Keratinocyte (primary cell): Measurements from ENCODE around the gene OR10H2. TPM values are rescaled to one million over a fixed set of nuclear protein-coding genes. Genes with fewer than 3 reads are reported as not detected.

ENCODE experiments used
- DNase-seq: peaks from one replicate; pipeline ENCODE4 v3.0.0-alpha.2; 2011; ENCODE audit warnings: low read depth, missing footprints, low spot score
- FAIRE-seq: peaks from 2 replicates; lab custom pipeline; 2011; peaks lifted over from hg19 to GRCh38; lab: Jason Lieb, UNC
- H2AFZ ChIP-seq: 2 replicates; pipeline ENCODE4 v1.6.0; 2012; ENCODE audit warnings: low read length, control low read depth, inconsistent platforms; ENCODE audit not compliant: control insufficient read depth
- H3K27ac ChIP-seq: 2 replicates; pipeline ENCODE4 v1.5.1; 2011; ENCODE audit warnings: low read length; ENCODE audit not compliant: control insufficient read depth, insufficient read depth
- H3K27me3 ChIP-seq: 3 replicates; pipeline ENCODE4 v1.6.0; 2011; ENCODE audit warnings: low read length; ENCODE audit not compliant: control insufficient read depth, insufficient read depth; ENCODE audit errors: extremely low read depth
- H3K36me3 ChIP-seq, 2 experiments: 2 replicates in 1 of 2; 3 replicates in 1 of 2; pipeline ENCODE4 v1.5.1; 2011; ENCODE audit warnings: low read length in 2 of 2, mild to moderate bottlenecking in 1 of 2; ENCODE audit not compliant: control insufficient read depth in 2 of 2, insufficient read depth in 2 of 2; ENCODE audit errors: extremely low read depth in 1 of 2
- H3K4me1 ChIP-seq: 3 replicates; pipeline ENCODE4 v1.5.1; 2011; ENCODE audit warnings: low read length; ENCODE audit not compliant: control insufficient read depth, insufficient read depth; ENCODE audit errors: extremely low read depth
- H3K4me2 ChIP-seq: 3 replicates; pipeline ENCODE4 v1.6.0; 2011; ENCODE audit warnings: low read depth, low read length; ENCODE audit not compliant: control insufficient read depth, insufficient read depth; ENCODE audit errors: extremely low read depth
- H3K4me3 ChIP-seq, 3 experiments: fragments of 200-600 bp in 1 of 3; sonication (generic) in 1 of 3; 2 replicates in 2 of 3; 3 replicates in 1 of 3; pipeline ENCODE4 v1.5.1; 2011 to 2016; ENCODE audit warnings: low read length in 3 of 3, mild to moderate bottlenecking in 3 of 3, control low read depth in 2 of 3, inconsistent platforms in 1 of 3, low read depth in 1 of 3, mixed read lengths in 1 of 3, mixed run types in 1 of 3, moderate library complexity in 1 of 3; ENCODE audit not compliant: control insufficient read depth in 2 of 3, insufficient read depth in 2 of 3; ENCODE audit errors: extremely low read depth in 1 of 3
- H3K79me2 ChIP-seq: 2 replicates; pipeline ENCODE4 v1.6.0; 2012; ENCODE audit warnings: low read length; ENCODE audit not compliant: control insufficient read depth, insufficient read depth
- H3K9ac ChIP-seq: 3 replicates; pipeline ENCODE4 v1.6.0; 2011; ENCODE audit warnings: low read length; ENCODE audit not compliant: control insufficient read depth, insufficient read depth; ENCODE audit errors: extremely low read depth
- H3K9me1 ChIP-seq: 3 replicates; pipeline ENCODE4 v1.6.0; 2011; ENCODE audit warnings: low read length; ENCODE audit not compliant: control insufficient read depth, insufficient read depth; ENCODE audit errors: extremely low read depth
- H3K9me3 ChIP-seq: 2 replicates; pipeline ENCODE4 v1.5.1; 2012; ENCODE audit warnings: low read depth, low read length; ENCODE audit not compliant: control insufficient read depth
- H4K20me1 ChIP-seq: 3 replicates; pipeline ENCODE4 v1.6.0; 2011; ENCODE audit warnings: low read length; ENCODE audit not compliant: control insufficient read depth, insufficient read depth; ENCODE audit errors: extremely low read depth
- CTCF ChIP-seq, 3 experiments: IDR thresholded peaks in 1 of 3; conservative IDR thresholded peaks in 1 of 3; optimal IDR thresholded peaks in 1 of 3; 2 replicates in 2 of 3; 3 replicates in 1 of 3; pipeline versions ENCODE3 to v1.5.1; 2011; ENCODE audit warnings: low read length in 3 of 3, mild to moderate bottlenecking in 3 of 3, moderate library complexity in 2 of 3, control low read depth in 1 of 3, inconsistent platforms in 1 of 3; ENCODE audit not compliant: insufficient read depth in 2 of 3; ENCODE audit errors: extremely low read depth in 1 of 3
- EZH2 ChIP-seq: IDR thresholded peaks from one replicate; pipeline ENCODE4 v1.6.1; 2012; ENCODE audit warnings: inconsistent platforms, mild to moderate bottlenecking, low read length, moderate library complexity
- dilution Hi-C: fragments of 300-500 bp; cut with MboI; formaldehyde crosslinking; loops from one replicate; pipeline ENCODE4 v1.7.0; 2020; ENCODE audit warnings: low sequenced_read_pairs; ENCODE audit not compliant: extremely low pct_ligation_motif_present
- polyA plus RNA-seq, 5 experiments: library from polyadenylated mRNA; depleted of rRNA in 3 of 5; stranded (reverse) in 3 of 5; stranded (forward) in 1 of 5; unstranded in 1 of 5; fragments of >200 nt; gene quantifications; 1 replicate in 1 of 5; 2 replicates in 3 of 5; 3 replicates in 1 of 5; pipeline versions ENCODE4 v1.2.1 to v1.2.3, GENCODE V29; 2011 to 2012; ENCODE audit warnings: missing spikeins in 2 of 5, low read depth in 1 of 5, low replicate concordance in 1 of 5

The OR10H2 gene
- polyA plus RNA-seq, 1 donor (not counting 4 experiments of a cell fraction or from before 2014, with no cell fraction given): not detected

DNA sequence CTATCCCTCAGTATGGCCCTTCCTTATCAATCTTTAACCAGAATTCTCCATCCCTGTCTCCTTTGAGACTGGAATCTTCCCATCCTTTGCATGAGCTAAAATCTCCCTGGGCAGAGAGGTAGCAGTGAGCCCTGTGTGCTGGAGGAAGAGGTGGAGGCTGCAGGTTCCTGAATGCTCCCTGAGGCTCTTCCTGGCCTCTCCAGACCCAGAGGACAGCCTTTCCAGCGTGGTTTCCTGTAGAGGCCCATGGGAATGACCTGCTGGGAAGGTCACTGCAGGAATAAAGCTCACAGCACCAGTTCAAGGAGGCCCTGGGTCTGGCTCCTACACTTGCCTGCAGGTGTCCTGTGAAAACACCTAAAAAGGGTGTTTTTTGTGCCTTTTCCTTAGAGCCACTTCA, 4.6 kb downstream of the OR10H2 start:
- Histone ChIP-seq H3K36me3 (no peaks in the 10 kb centered on the region), H3K9me1 (no peaks in the 10 kb centered on the region), H3K27ac (no peak overlapping the region), H3K79me2 (no peaks in the 10 kb centered on the region), H3K4me1 (no peaks in the 10 kb centered on the region), H3K9ac (no peak overlapping the region), H3K27me3 (no peaks in the 10 kb centered on the region), H3K9me3 (no peaks in the 10 kb centered on the region), H4K20me1 (no peaks in the 10 kb centered on the region), H3K4me2 (no peak overlapping the region), H2AFZ (no peak overlapping the region), H3K4me3 (no peak overlapping the region)
- TF ChIP-seq CTCF (optimal IDR thresholded peaks at IDR 0.05 in 1 of 3, IDR thresholded peaks at IDR 0.05 in 1 of 3, conservative IDR thresholded peaks at IDR 0.05 in 1 of 3; ENCODE audit: extremely low read depth in 1 of 3, insufficient read depth in 2 of 3, low read length in 3 of 3) (no peak), EZH2 (no peak)
- DNase-seq (no peak), FAIRE-seq (no peak)
- dilution Hi-C loops: no loop called here

GRCh38 chr19:15733895-15734294, 6.1 kb downstream of the OR10H2 start:
- Histone ChIP-seq H3K27me3 (no peaks in the 10 kb centered on the region), H3K4me1 (no peaks in the 10 kb centered on the region), H3K36me3 (no peaks in the 10 kb centered on the region), H3K4me3 (no peak overlapping the region), H3K4me2 (no peak overlapping the region), H3K27ac (no peak overlapping the region), H3K9me1 (no peaks in the 10 kb centered on the region), H3K9ac (no peak overlapping the region), H3K79me2 (no peaks in the 10 kb centered on the region), H3K9me3 (no peaks in the 10 kb centered on the region), H2AFZ (no peak overlapping the region), H4K20me1 (no peaks in the 10 kb centered on the region)
- TF ChIP-seq EZH2 (no peak), CTCF (optimal IDR thresholded peaks at IDR 0.05 in 1 of 3, IDR thresholded peaks at IDR 0.05 in 1 of 3, conservative IDR thresholded peaks at IDR 0.05 in 1 of 3; ENCODE audit: extremely low read depth in 1 of 3, insufficient read depth in 2 of 3, low read length in 3 of 3) (no peak)
- no peak for FAIRE-seq
- DNase-seq: no peak
- dilution Hi-C loops: no loop called here
